GM18951 (cell line): ENCODE data around the gene ADRA2B.

ENCODE experiments used
- POLR2A ChIP-seq: IDR thresholded peaks from 4 replicates; pipeline ENCODE4 v1.6.1; 2011; ENCODE audit warnings: mild to moderate bottlenecking; ENCODE audit not compliant: insufficient read length, insufficient read depth; ENCODE audit errors: extremely low read depth
- in situ Hi-C: fragments of 300-500 bp; cut with MboI; formaldehyde crosslinking; loops from one replicate; pipeline ENCODE4 v1.12.0; 2022; ENCODE audit warnings: low sequenced_read_pairs, mixed read lengths, inconsistent platforms; ENCODE audit not compliant: unreplicated experiment

Gene ADRA2B

DNA sequence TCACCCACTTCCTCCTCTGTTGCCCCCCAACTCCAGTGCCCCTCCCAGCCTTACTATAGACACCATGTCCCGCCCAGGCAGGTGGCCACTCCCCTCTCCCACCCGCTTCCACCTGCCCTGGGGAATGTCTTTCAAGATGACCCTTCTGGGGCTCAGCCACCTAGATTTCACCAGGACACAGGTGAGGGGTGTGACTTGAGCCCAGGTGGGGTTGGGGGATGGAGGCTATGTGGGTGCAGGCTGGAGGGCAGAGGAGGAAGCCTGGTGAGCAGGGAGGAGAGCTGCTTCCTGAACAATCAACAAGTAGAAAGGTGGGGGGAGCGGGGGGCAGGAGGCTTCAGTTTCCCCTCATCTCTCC, 8.7 kb downstream of the ADRA2B start:
- no peak for TF ChIP-seq POLR2A
- in situ Hi-C loops = no loop called here

DNA sequence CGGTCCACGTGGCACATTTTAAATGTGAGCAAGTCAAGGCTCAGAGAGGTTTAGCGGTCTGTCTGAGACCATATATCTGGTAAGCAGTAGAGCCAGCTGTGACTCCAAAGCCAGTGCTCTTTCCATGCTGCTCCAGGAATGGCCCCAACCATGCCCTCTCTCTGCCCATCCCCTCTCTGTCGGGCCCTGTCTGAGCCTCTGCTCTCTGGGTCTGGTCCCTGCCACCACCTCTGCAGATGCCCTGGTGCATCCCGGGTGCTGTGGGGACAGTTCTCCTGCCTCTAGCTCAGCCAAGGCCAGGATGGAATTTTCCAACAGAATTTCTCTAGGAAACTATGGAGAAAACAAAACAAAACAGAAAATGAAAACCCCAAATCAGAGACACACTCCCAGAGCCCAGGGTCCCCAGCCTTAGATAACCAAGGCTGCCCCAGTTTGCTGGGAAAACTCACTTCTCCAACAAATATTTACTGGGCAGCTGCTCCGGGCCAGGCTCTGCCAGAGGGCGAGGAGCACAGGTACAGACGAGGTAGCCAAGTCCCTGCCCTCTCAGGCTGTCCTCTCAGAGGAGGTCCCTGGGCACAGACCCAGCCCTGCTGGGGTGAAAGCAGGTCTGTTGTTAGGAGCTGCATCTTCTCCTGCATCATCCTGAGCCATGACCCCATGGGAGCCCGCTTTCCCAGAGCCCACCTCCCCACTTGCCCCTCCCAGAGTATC, 9.2 kb downstream of the ADRA2B start:
- in situ Hi-C loops = no loop called here
- TF ChIP-seq POLR2A = no peak

DNA sequence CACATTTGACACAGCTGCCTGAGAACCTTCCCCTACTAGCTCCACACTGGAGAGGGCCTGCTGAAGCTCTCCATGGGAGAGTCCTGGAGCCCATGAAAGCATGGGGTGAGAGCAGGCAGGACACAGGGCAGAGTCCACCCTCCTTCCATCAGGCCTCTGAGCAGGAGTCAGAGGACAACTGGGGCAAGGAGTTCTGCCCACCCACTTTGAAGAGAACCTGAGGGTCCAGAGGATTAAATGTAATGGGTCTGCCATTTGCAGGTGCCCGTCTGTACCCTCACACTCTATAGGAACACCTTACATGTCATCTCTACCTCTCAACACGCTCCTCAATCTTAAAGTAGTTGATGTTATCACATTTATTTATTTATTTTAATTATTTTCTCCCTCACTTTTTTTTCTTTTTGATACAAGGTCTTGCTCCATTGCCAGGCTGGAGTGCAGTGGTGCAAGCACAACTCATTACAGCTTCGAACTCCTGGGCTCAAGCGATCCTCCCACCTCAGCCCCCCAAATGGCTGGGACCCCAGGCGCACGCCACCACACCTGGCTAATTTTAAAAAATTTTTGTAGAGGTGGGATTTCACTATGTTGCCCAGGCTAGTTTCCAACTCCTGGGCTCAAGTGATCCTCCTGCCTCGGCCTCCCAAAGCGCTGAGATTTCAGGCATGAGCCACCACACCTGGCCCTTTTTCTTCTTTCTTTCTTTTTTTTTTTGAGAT, 10.2 kb downstream of the ADRA2B start:
- in situ Hi-C loops = no loop called here
- TF ChIP-seq POLR2A = no peak

DNA sequence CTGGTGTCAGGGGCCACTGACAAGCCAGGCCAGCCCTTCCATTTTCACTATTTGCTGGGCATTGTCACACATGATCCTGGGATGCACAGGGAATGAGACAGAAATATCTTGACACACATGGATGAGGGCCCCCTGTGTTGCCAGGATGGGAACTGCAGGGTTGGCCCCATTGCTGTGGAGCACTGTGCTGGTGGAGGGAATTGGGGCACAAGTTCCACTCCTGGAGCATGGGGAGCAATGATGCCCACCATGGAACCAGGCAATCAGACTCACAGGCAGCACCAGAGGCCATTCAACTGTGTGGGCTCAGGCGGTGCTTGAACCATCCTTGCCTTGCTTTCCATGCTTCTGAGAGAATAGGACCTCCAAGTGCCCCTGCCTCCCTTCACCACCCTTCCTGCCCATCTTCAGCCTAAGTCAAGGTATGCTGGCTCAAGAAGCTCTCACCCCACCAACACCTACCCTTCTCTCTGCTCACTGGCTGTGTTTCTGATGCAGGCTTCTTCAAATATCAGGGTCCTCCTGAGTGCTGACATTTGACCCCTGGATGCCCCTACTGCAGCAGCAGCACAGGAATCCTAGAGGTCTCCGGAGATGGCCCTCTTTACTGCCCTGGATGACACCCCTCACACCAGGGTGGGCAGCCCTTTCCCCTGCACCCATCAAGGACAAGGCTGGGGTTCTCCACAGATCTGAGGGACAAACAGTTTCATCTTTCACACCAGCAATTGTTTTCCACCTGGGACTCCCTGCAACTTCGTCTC, 11.0 kb downstream of the ADRA2B start:
- TF ChIP-seq POLR2A = no peak
- in situ Hi-C loops = no loop called here

DNA sequence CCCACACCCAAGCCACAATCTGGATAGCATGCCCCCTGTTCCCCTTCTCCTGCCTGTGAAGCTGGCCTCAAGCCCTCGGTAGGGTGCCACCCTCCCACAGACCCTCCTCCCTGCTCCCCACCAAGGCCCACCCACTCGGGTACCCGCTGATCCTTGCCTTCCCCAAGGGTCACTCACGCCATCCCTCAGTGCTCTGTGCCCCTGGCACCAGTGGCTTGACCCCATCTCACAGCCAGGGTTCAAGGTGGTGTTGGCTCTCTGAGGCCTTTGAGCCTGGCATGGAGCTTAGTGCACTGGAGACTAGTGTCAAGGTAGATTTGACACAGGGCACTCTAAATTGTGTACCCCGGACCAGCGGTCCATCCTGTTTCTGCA, 11.9 kb downstream of the ADRA2B start:
- no peak for TF ChIP-seq POLR2A
- in situ Hi-C loops = no loop called here

DNA sequence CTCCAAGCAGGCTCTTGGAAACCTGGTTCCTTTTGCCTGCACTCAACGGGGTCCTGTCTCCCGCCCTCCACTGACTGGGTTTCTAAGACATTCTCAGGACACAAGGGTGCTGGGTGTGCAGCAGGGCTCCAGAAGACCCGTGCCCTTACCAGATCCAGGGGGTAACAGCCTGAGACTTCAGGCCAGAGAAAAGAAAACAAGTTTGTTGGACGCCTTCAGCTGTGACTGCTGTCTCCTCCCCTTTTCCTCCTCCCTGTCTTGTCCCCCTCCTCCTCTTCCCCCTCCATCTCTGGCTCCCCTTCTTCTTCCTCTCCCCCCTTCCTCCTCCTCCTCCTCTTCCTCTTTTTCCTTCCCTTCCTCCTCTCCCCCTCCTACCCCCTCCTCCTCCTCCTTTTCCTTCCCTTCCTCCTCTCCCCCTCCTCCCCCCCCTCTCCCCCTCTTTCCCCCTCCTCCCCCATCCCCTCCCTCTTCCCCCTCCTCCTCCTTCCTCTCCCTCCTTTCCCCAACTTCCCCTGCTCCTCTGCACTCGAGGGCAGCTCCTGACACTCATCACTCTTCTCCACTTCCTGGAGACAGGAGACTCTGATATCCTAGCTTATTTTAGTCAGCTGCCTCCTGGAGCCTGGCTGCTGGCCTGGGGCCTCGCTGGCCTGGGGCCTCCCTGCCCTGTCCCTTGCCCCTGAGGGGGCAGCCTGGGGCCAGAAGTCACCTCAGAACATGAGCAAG, 12.4 kb downstream of the ADRA2B start:
- in situ Hi-C loops = no loop called here
- no peak for TF ChIP-seq POLR2A

DNA sequence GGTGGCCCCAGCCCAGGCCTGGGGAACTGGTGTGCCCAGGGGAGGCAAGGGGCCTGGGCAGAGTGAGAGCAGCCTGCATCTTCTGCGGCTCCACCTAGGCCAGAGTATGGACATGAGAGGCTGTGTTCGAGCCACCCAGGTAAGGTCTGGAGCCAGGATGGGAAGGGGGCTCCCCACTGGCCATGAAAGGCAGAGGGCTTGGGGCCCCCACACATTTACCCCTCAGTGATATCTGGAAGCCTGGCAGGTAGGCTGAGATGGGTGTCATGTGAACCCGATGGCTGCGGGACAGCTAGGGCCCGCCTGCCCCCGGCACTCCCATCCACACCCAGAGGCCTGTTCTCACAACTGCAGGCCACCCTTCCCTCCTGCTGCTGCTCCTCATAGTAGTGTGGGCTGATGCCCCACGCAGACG, 13.2 kb downstream of the ADRA2B start:
- in situ Hi-C loops = no loop called here

DNA sequence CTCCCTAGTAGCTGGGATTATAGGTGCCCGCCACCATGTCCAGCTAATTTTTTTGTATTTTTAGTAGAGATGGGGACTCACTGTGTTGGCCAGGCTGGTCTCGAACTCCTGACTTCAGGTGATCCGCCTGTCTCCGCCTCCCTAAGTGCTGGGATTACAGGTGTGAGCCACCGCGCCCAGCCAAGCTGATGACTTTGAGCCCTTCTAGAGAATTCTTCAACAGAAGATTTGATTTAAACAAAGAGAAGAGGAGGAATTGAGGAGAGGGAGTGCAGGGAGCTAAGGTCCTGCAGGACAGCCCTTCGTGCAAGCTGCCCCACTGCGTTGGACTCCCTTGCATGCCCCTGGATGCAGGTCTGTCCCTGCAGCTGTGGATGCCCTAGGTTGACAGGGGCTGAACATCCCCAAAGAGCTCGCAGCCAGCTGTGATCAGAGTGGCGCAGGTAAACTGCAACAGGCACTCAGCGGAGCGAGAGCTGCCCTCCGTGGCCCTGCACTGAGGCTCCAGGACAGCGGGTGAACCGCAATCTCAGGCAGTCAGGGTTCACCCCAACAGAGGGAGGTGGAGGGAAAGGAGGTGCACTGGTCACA, 13.7 kb downstream of the ADRA2B start:
- TF ChIP-seq POLR2A = no peak
- in situ Hi-C loops = no loop called here

More for the DNA sequence above, 13.2 kb downstream of the ADRA2B start:
- no peak for TF ChIP-seq POLR2A

DNA sequence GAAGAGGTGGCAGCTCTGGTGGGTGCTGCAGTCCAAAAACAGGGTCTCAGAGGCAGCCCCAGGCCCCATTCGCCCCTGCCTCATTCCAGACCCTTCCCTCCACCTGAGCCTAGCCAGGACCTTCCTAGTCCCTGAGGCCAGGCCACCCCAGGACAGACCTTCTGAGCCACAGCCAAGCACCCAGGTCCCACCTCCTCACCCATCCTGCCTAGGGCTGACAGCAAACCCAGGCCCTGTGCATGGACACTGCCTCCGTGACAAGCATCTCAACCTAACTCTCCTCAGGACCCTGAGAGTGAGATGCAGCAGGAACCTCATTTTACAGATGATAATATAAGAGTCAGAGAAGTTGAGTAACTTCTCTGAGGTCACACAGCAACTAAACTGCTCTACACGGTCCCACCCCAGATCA, 15.5 kb downstream of the ADRA2B start:
- in situ Hi-C loops = no loop called here
- TF ChIP-seq POLR2A = no peak

DNA sequence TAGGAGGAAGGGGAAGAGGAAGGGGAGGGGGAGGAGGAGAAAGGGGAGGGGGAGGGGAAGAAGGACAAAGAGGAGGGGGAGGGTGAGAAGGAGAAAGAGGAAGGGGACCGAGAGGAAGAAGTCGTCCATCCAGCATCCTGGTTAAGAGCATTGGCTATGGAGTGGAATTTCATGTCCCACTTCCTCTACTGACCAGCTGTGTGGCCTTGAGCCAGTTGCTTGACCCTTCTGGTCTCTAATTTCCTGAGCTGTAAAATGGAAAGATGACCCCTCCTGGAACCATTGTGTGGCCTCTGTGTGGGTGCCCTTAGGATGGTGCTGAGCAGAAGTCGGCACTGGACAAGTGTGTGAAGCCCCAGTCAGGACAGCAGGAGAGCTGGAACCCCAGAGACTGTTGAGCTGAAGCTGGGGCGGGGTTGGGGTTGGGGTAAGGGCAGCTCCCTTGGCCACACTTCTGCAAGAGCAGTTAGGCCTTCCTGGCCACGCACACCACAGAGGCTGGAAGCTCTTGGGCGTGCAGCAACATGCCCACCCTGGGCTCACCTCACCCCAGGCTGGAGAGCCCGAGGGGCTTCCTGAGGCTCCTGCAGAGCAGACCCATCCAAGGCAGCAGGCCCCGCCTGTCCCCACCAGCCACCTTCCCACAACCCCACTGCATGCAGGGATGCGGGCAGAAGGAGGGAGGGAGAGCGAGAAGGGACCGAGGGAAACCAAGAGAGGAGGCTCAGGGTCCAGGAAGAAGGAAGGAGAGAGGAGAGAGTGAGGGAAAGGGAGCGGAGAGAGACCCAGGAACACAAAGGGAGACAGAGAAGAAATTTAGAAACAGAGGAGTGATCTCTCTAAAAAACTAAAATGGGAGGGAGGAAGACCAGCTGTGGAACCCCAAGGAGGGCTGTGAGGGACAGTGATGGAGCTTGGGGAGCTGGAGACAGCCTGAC, 16.2 kb downstream of the ADRA2B start:
- in situ Hi-C loops = loop anchor here (10.0 to 25.0 kb wide), 2 partner anchors 85 to 313 kb away; no protein-coding TSS in a partner anchor
- TF ChIP-seq POLR2A = no peak

DNA sequence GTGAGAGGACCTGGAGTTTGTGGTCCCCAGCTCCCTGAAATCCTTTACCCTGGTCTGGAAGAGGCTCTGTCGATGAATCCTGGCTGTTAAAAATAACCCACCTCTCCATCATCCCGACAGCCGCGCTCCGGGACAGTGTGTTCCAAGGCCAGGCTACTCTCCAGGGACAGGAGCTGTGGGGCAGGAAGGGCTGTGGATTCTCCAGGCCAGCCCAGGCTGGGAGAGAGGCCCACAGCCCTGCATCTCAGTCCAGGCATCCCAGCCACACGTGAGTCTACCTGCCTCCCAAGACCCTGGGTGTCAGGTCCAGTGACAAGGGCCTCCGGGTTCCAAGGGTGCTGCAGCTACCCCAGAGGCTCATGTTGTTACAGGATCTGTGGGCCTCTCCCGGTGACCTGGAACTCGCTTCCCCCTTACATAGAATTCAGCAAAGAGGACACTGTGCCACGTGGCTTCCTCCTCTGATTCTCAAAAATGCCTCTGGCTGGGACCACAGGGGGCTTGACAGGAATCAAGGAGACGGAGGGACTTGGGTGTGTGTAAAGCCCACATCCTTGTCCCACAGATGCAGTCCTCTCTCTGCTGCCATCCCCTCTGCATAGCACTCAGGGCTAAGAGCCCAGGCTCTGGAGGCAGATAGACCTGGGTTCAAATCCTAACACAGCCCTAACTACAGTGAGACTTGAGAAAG, 17.3 kb downstream of the ADRA2B start:
- TF ChIP-seq POLR2A = no peak
- in situ Hi-C loops = loop anchor here (10.0 to 25.0 kb wide), 2 partner anchors 84 to 312 kb away; no protein-coding TSS in a partner anchor
